Glomerular visceral epithelial cell (primary cell): ENCODE results near the gene HEBP1.
A peak's percentile ranks its signal among the peaks of the same experiment; 100 is the strongest.

ENCODE experiments used
- DNase-seq: peaks from one replicate; pipeline ENCODE4 v3.0.0-alpha.2; 2016; ENCODE audit errors: extremely low spot score

HEBP1 gene

GRCh38 chr12:13023811-13024530 lies 23.9 kb upstream of the HEBP1 start:
- DNase-seq, result peak; percentile 48

- DNase-seq, result no peak
These were observed 22.8 kb upstream of the HEBP1 start for GRCh38 chr12:13022851-13023271.

- DNase-seq, result no peak
These were observed 11.0 kb upstream of the HEBP1 start for GRCh38 chr12:13011098-13011497.

GRCh38 chr12:13008741-13009380 lies 8.8 kb upstream of the HEBP1 start:
- DNase-seq, result no peak

GRCh38 chr12:13007496-13008233 lies 7.6 kb upstream of the HEBP1 start:
- no peak for DNase-seq

- DNase-seq, result no peak
These were observed 5.6 kb upstream of the HEBP1 start for GRCh38 chr12:13005649-13006048.

- DNase-seq, result no peak
These were observed 4.9 kb upstream of the HEBP1 start for GRCh38 chr12:13004986-13005385.

GRCh38 chr12:13004361-13004760 lies 4.3 kb upstream of the HEBP1 start:
- no peak for DNase-seq

- no peak for DNase-seq
These were observed 2.4 kb upstream of the HEBP1 start for GRCh38 chr12:13002301-13003097.

- DNase-seq, result no peak
These were observed 1.6 kb upstream of the HEBP1 start for GRCh38 chr12:13001775-13002040.

- DNase-seq, result peak; percentile 53
These were observed 1.1 kb upstream of the HEBP1 start for GRCh38 chr12:13000925-13001774.

- DNase-seq, result no peak
These were observed 505 bp upstream of the HEBP1 start for GRCh38 chr12:13000616-13000924.

GRCh38 chr12:12999271-12999958 lies 650 bp downstream of the HEBP1 start:
- DNase-seq, result peak; percentile 15

- no peak for DNase-seq
These were observed 1.8 kb downstream of the HEBP1 start for GRCh38 chr12:12998248-12998647.

GRCh38 chr12:12997734-12998133 lies 2.3 kb downstream of the HEBP1 start:
- no peak for DNase-seq

- DNase-seq, result no peak
These were observed 2.9 kb downstream of the HEBP1 start for GRCh38 chr12:12997156-12997555.

GRCh38 chr12:12996209-12996608 lies 3.9 kb downstream of the HEBP1 start:
- DNase-seq, result no peak

- no peak for DNase-seq
These were observed 5.0 kb downstream of the HEBP1 start for GRCh38 chr12:12995088-12995487.

- DNase-seq, result no peak
These were observed 6.7 kb downstream of the HEBP1 start for GRCh38 chr12:12993367-12993766.

- DNase-seq, result peak; percentile 75
These were observed 7.5 kb downstream of the HEBP1 start for GRCh38 chr12:12992418-12993130.
